A549 (cell line): ENCODE data around the gene RGL1. TPM values are rescaled to one million over a fixed set of nuclear protein-coding genes. Genes with fewer than 3 reads are reported as not detected.
A peak's percentile ranks its signal among the peaks of the same experiment; 100 is the strongest.

Experiments used
- ATAC-seq, 2 experiments: fragments of 200-7000 bp in 1 of 2; fragments of >200 bp in 1 of 2; cut with Nextera tagmentation in 1 of 2; cut with Tn5 transposase in 1 of 2; 3 replicates each; pipeline versions ENCODE4 v1.8.0 to v1.9.1; 2018 to 2020; ENCODE audit warnings: mild to moderate bottlenecking in 1 of 2, moderate library complexity in 1 of 2
- CTCF ChIA-PET: fragments of 300-600 bp; sonication (Branson Sonifier 250); formaldehyde crosslinking; extraction: SDS; loops from one replicate; lab custom pipeline; 2021; ENCODE audit warnings: antibody characterized with exemption, inconsistent platforms; lab: Yijun Ruan, JAX
- POLR2A ChIA-PET: fragments of 350-600 bp; formaldehyde crosslinking; extraction: SDS; loops from one replicate; lab custom pipeline; 2021; ENCODE audit warnings: antibody characterized with exemption, inconsistent platforms; lab: Yijun Ruan, JAX
- DNase-seq, 2 experiments: peaks; one replicate each; pipeline versions ENCODE4 v3.0.0 to v3.0.0-alpha.2; 2011 to 2016; ENCODE audit warnings: low read depth in 1 of 2, low spot score in 1 of 2
- FAIRE-seq: peaks from 2 replicates; lab custom pipeline; 2011; peaks lifted over from hg19 to GRCh38; lab: Jason Lieb, UNC
- H3K27ac ChIP-seq, 2 experiments: fragments of >200 bp; sonication (Bioruptor Twin); formaldehyde crosslinking; 3 replicates each; pipeline ENCODE4 v1.5.1; 2016 to 2017
- H3K4me1 ChIP-seq: fragments of >200 bp; sonication (Bioruptor Twin); formaldehyde crosslinking; 3 replicates; pipeline ENCODE4 v1.6.1; 2016
- H3K4me2 ChIP-seq: fragments of >200 bp; sonication (Bioruptor Twin); formaldehyde crosslinking; 3 replicates; pipeline ENCODE4 v1.6.1; 2016
- H3K4me3 ChIP-seq: fragments of >200 bp; sonication (Bioruptor Twin); formaldehyde crosslinking; 3 replicates; pipeline ENCODE4 v1.5.1; 2016
- H3K9me3 ChIP-seq: fragments of >200 bp; sonication (Bioruptor Twin); formaldehyde crosslinking; 3 replicates; pipeline ENCODE4 v1.6.1; 2016
- CBX8 ChIP-seq: fragments of 200-600 bp; sonication (generic); IDR thresholded peaks from 2 replicates; pipeline ENCODE4 v1.6.1; 2016
- CHD2 ChIP-seq: fragments of 150-350 bp; IDR thresholded peaks from 2 replicates; pipeline ENCODE4 v1.6.1; 2014; ENCODE audit warnings: low read length; ENCODE audit not compliant: partially characterized antibody
- CHD4 ChIP-seq: fragments of 200-600 bp; sonication (generic); IDR thresholded peaks from 2 replicates; pipeline ENCODE4 v1.6.1; 2016; ENCODE audit warnings: antibody characterized with exemption, mild to moderate bottlenecking, borderline replicate concordance
- EHF ChIP-seq: fragments of 250-450 bp; sonication (Bioruptor Pico); IDR thresholded peaks from 2 replicates; pipeline ENCODE4 v1.5.0; 2020; ENCODE audit warnings: mild to moderate bottlenecking
- EHMT2 ChIP-seq: fragments of 200-600 bp; sonication (generic); IDR thresholded peaks from 2 replicates; pipeline ENCODE4 v1.6.1; 2016; ENCODE audit warnings: antibody characterized with exemption, low read depth, mild to moderate bottlenecking, moderate library complexity
- ELK1 ChIP-seq: fragments of 150-350 bp; IDR thresholded peaks from 2 replicates; pipeline ENCODE4 v1.6.1; 2014; ENCODE audit warnings: low read depth, mild to moderate bottlenecking, low read length
- FOSL2 ChIP-seq, 2 experiments: fragments of 450-650 bp in 1 of 2; fragments of >200 bp in 1 of 2; sonication (Bioruptor Twin) in 1 of 2; formaldehyde crosslinking; IDR thresholded peaks; 2 replicates each; pipeline versions ENCODE4 v1.5.0 to v1.6.1; 2016 to 2020; ENCODE audit warnings: mild to moderate bottlenecking in 1 of 2, moderate library complexity in 1 of 2
- FOXS1 ChIP-seq: fragments of 250-450 bp; sonication (Bioruptor Pico); IDR thresholded peaks from 2 replicates; pipeline ENCODE4 v1.5.0; 2020; ENCODE audit warnings: mild to moderate bottlenecking, moderate library complexity
- HDAC2 ChIP-seq: fragments of 200-600 bp; sonication (generic); IDR thresholded peaks from 2 replicates; pipeline ENCODE4 v1.6.1; 2016
- HES2 ChIP-seq: fragments of >200 bp; sonication (Bioruptor Twin); formaldehyde crosslinking; IDR thresholded peaks from 2 replicates; pipeline ENCODE4 v1.6.1; 2016
- HOXB5 ChIP-seq: fragments of 250-450 bp; sonication (Bioruptor Pico); IDR thresholded peaks from 2 replicates; pipeline ENCODE4 v1.5.0; 2020; ENCODE audit warnings: mild to moderate bottlenecking, moderate library complexity
- JUN ChIP-seq, 2 experiments: fragments of >200 bp; sonication (Bioruptor Twin); formaldehyde crosslinking; IDR thresholded peaks; 2 replicates in 1 of 2; 3 replicates in 1 of 2; pipeline ENCODE4 v1.6.1; 2016 to 2017
- JUNB ChIP-seq: fragments of >200 bp; sonication (Bioruptor Twin); formaldehyde crosslinking; IDR thresholded peaks from 2 replicates; pipeline ENCODE4 v1.6.1; 2016
- KDM1A ChIP-seq: fragments of 200-600 bp; sonication (generic); IDR thresholded peaks from 2 replicates; pipeline ENCODE4 v1.6.1; 2016; ENCODE audit warnings: low read depth, mild to moderate bottlenecking
- MAZ ChIP-seq: fragments of 150-350 bp; IDR thresholded peaks from 2 replicates; pipeline ENCODE4 v1.6.1; 2014; ENCODE audit warnings: antibody characterized with exemption, low read depth, low read length, borderline replicate concordance
- NPAS2 ChIP-seq: fragments of 250-450 bp; sonication (Bioruptor Pico); IDR thresholded peaks from 2 replicates; pipeline ENCODE4 v1.8.0; 2022; ENCODE audit warnings: mild to moderate bottlenecking, moderate library complexity, borderline replicate concordance
- NR3C1 ChIP-seq: fragments of >200 bp; sonication (Bioruptor Twin); formaldehyde crosslinking; IDR thresholded peaks from 3 replicates; pipeline ENCODE4 v1.6.1; 2017
- RAD21 ChIP-seq, 2 experiments: fragments of >200 bp in 1 of 2; sonication (Bioruptor Twin) in 1 of 2; formaldehyde crosslinking in 1 of 2; IDR thresholded peaks in 1 of 2; conservative IDR thresholded peaks in 1 of 2; 2 replicates in 1 of 2; 3 replicates in 1 of 2; pipeline ENCODE4 v1.6.1; 2012 to 2018; ENCODE audit warnings: inconsistent platforms in 1 of 2
- RARB ChIP-seq: fragments of 250-450 bp; sonication (Bioruptor Pico); IDR thresholded peaks from 2 replicates; pipeline ENCODE4 v1.8.0; 2021; ENCODE audit warnings: mild to moderate bottlenecking, moderate library complexity
- RCOR1 ChIP-seq: fragments of 150-350 bp; IDR thresholded peaks from 2 replicates; pipeline ENCODE4 v1.6.1; 2014; ENCODE audit warnings: antibody characterized with exemption, low read length, low read depth
- RFX5 ChIP-seq: fragments of 450-650 bp; IDR thresholded peaks from 2 replicates; pipeline ENCODE4 v1.7.1; 2014; ENCODE audit warnings: antibody characterized with exemption, mild to moderate bottlenecking, moderate library complexity
- RNF2 ChIP-seq: fragments of 200-600 bp; sonication (generic); IDR thresholded peaks from 2 replicates; pipeline ENCODE4 v1.6.1; 2016; ENCODE audit warnings: low read depth, mild to moderate bottlenecking, antibody characterized with exemption, moderate library complexity, borderline replicate concordance
- SMC3 ChIP-seq: fragments of >200 bp; sonication (Bioruptor Twin); formaldehyde crosslinking; IDR thresholded peaks from 3 replicates; pipeline ENCODE4 v1.6.1; 2018; ENCODE audit warnings: inconsistent platforms
- TFCP2L1 ChIP-seq: fragments of 250-450 bp; sonication (Bioruptor Pico); IDR thresholded peaks from 2 replicates; pipeline ENCODE4 v1.5.0; 2021; ENCODE audit warnings: mild to moderate bottlenecking
- TP53 ChIP-seq: fragments of 250-450 bp; sonication (Bioruptor Pico); IDR thresholded peaks from 2 replicates; pipeline ENCODE4 v1.5.0; 2021; ENCODE audit warnings: mild to moderate bottlenecking, moderate library complexity
- ZC3H11A ChIP-seq: fragments of 450-650 bp; IDR thresholded peaks from 2 replicates; pipeline ENCODE4 v1.6.1; 2014; ENCODE audit warnings: antibody characterized with exemption, mild to moderate bottlenecking
- ZFP36 ChIP-seq: fragments of 450-650 bp; IDR thresholded peaks from 2 replicates; pipeline ENCODE4 v1.6.1; 2014; ENCODE audit warnings: borderline replicate concordance; ENCODE audit not compliant: partially characterized antibody
- ZSCAN20 ChIP-seq: fragments of 250-450 bp; sonication (Bioruptor Pico); IDR thresholded peaks from 2 replicates; pipeline ENCODE4 v1.8.0; 2022; ENCODE audit warnings: mild to moderate bottlenecking, moderate library complexity
- WGBS: methylation state at CpG from one replicate; pipeline ENCODE4 v1.1.6; 2017; ENCODE audit errors: missing lambda C conversion rate; 5-methylcytosine and 5-hydroxymethylcytosine counted together
- polyA plus RNA-seq, 4 experiments: library from polyadenylated mRNA; depleted of rRNA in 3 of 4; stranded (reverse); fragments of >200 nt; fragmentation: RNase III in 1 of 4; extraction: RNeasy Plus Mini Kit Qiagen cat#74134 plus additional on column Dnase treatment in 1 of 4; gene quantifications; 2 replicates in 3 of 4; 3 replicates in 1 of 4; pipeline ENCODE4 v1.2.3, GENCODE V29; 2011 to 2017
- TF ChIP-seq, protein P1 (sequence below): fragments of 450-650 bp; IDR thresholded peaks from 2 replicates; pipeline ENCODE4 v1.6.1; 2014; ENCODE audit warnings: antibody characterized with exemption
- TF ChIP-seq, protein P2 (sequence below): IDR thresholded peaks from 2 replicates; pipeline ENCODE4 v1.6.1; 2012

RGL1 gene
- polyA plus RNA-seq, 2 of the 4 experiments (the other 2 are of a cell fraction) = 1.0 to 3.8 TPM

- TF ChIP-seq ELK1 = no peak
- TF ChIP-seq CBX8 = no peak
- TF ChIP-seq NR3C1 = no peak
- no peak for TF ChIP-seq FOXS1 (CRISPR knock-in tag)
Measured at GRCh38 chr1:183812128-183812527, 7.2 kb downstream of the RGL1 start (continued).

DNA sequence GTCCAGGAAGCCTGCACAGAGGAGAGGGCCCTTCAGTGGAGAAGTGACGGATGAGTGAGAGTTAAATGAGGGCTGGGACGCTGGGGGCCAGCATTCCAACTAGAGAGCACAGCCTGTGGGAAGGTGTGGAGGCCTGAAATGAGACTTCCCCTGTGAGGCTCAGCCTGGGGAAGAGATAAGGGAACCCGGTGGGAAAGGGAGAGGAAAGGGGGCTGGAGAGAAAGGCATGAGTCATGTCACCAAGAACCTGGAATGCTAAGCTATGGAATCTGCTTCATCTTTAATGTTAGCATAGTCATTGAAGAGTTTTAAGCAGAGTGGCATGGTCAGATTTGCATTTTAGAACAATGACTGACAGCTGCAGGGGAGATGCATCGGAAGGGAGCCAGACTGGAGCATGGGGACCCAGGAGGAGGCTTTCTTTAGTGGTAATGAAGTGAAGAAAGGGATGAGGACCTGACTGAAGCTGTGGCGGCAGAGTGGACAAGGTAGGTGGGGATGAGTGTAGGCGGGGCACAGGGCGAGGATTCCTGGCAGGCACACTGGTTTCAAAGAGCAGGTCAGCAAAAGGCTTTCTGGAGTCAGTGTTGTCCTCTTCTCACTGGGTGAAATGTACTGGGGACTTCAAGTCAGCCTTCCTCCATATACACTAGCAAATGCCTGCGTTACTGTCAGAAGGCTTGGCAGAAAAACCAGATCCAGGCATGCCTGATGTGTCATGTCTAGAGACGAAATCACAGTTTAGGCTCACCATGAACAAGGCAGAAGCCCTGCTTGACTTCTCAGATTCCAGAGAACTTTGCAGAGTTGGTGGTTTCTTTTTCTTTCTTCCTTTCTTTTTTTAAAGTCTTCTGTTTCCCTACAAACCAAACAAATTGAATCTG is 8.0 kb downstream of the RGL1 start:
- peaks cover 13% of the 10 kb centered on the region; the same call in 1 of the 3 replicates for H3K4me1 ChIP-seq
- no peaks in the 10 kb centered on the region for H3K9me3 ChIP-seq
- peak overlapping the region; percentile 12; the same call in 1 of the 3 replicates for H3K4me2 ChIP-seq
- FAIRE-seq (no peak), ATAC-seq (peak; percentile 39 to 57; a peak in 3 of 6 replicates), DNase-seq (no peak)
- POLR2A ChIA-PET = no interaction called here
- H3K27ac ChIP-seq = no peak overlapping the region
- CTCF ChIA-PET = interaction anchor here (1.3 kb wide), 1 partner anchor 14 kb away, joined by 3 read pairs; no protein-coding TSS in a partner anchor
- TF ChIP-seq CBX8 (no peak), TP53 (CRISPR knock-in tag) (no peak), CHD2 (no peak), JUN (IDR thresholded peaks at IDR 0.05) (no peak), RAD21 (conservative IDR thresholded peaks at IDR 0.05 in 1 of 2, IDR thresholded peaks at IDR 0.05 in 1 of 2) (no peak), HOXB5 (CRISPR knock-in tag) (no peak), EHMT2 (no peak), SMC3 (no peak), JUNB (no peak), FOSL2 (IDR thresholded peaks at IDR 0.05) (no peak), FOSL2 (CRISPR knock-in tag; IDR thresholded peaks at IDR 0.05) (no peak), HDAC2 (no peak), ZFP36 (no peak), KDM1A (no peak), RARB (CRISPR knock-in tag) (no peak), HES2 (no peak), ZSCAN20 (no peak), RFX5 (no peak)
- TF ChIP-seq, protein P1, sequence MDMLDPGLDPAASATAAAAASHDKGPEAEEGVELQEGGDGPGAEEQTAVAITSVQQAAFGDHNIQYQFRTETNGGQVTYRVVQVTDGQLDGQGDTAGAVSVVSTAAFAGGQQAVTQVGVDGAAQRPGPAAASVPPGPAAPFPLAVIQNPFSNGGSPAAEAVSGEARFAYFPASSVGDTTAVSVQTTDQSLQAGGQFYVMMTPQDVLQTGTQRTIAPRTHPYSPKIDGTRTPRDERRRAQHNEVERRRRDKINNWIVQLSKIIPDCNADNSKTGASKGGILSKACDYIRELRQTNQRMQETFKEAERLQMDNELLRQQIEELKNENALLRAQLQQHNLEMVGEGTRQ = no peak
- H3K4me3 ChIP-seq = no peak overlapping the region
- 65% methylated on average over 9 of the region's 9 CpGs for WGBS

- FAIRE-seq = no peak
- WGBS = 93% methylated on average over 1 of the region's 1 CpG
- CTCF ChIA-PET = interaction anchor here (0.5 kb wide), 1 partner anchor 279 kb away, joined by 4 read pairs; no protein-coding TSS in a partner anchor
Measured at GRCh38 chr1:183814121-183814681, 9.3 kb downstream of the RGL1 start.

More at GRCh38 chr1:183814121-183814681, 9.3 kb downstream of the RGL1 start:
- H3K27ac ChIP-seq = no peak overlapping the region
- no peak overlapping the region for H3K4me3 ChIP-seq
- peaks cover 13% of the 10 kb centered on the region; the same call in 1 of the 3 replicates for H3K4me1 ChIP-seq
- TF ChIP-seq NPAS2 (CRISPR knock-in tag) (no peak), EHF (CRISPR knock-in tag) (no peak), CBX8 (no peak), RARB (CRISPR knock-in tag) (no peak), ZC3H11A (no peak), MAZ (no peak), RCOR1 (no peak), HOXB5 (CRISPR knock-in tag) (no peak), TFCP2L1 (CRISPR knock-in tag) (no peak), CHD4 (no peak), ZFP36 (no peak), JUN (IDR thresholded peaks at IDR 0.05) (no peak), RNF2 (no peak), ELK1 (no peak)
- TF ChIP-seq, protein P2, sequence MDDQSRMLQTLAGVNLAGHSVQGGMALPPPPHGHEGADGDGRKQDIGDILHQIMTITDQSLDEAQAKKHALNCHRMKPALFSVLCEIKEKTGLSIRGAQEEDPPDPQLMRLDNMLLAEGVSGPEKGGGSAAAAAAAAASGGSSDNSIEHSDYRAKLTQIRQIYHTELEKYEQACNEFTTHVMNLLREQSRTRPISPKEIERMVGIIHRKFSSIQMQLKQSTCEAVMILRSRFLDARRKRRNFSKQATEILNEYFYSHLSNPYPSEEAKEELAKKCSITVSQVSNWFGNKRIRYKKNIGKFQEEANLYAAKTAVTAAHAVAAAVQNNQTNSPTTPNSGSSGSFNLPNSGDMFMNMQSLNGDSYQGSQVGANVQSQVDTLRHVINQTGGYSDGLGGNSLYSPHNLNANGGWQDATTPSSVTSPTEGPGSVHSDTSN = no peak
- H3K4me2 ChIP-seq = no peak overlapping the region
- H3K9me3 ChIP-seq = no peaks in the 10 kb centered on the region
- POLR2A ChIA-PET = no interaction called here
- ATAC-seq = no peak
- DNase-seq = no peak
